GM23248 (cell line): ENCODE results near the gene VIM. TPM values are rescaled to one million over a fixed set of nuclear protein-coding genes. Genes with fewer than 3 reads are reported as not detected.
A peak's percentile ranks its signal among the peaks of the same experiment; 100 is the strongest.

Source experiments
- DNase-seq: peaks from one replicate; pipeline ENCODE4 v3.0.0-alpha.2; 2015
- H2AFZ ChIP-seq: fragments of 200-600 bp; sonication (generic); 2 replicates; pipeline ENCODE4 v1.6.1; 2016; ENCODE audit warnings: antibody characterized with exemption
- H3F3A ChIP-seq: fragments of 200-600 bp; sonication (generic); 2 replicates; pipeline ENCODE4 v1.6.1; 2016; ENCODE audit warnings: mild to moderate bottlenecking, antibody characterized with exemption, mixed run types; ENCODE audit not compliant: insufficient read depth
- H3K27ac ChIP-seq: fragments of 200-600 bp; sonication (generic); 2 replicates; pipeline ENCODE4 v1.5.1; 2016; ENCODE audit warnings: mild to moderate bottlenecking
- H3K27me3 ChIP-seq: fragments of 200-600 bp; sonication (generic); replicated peaks from 2 replicates; pipeline ENCODE4 v1.6.1; 2016; ENCODE audit warnings: mild to moderate bottlenecking; ENCODE audit not compliant: insufficient read depth
- H3K36me3 ChIP-seq: fragments of 200-600 bp; sonication (generic); 2 replicates; pipeline ENCODE4 v1.6.1; 2016; ENCODE audit warnings: low read depth, mild to moderate bottlenecking
- H3K4me1 ChIP-seq: fragments of 200-600 bp; sonication (generic); 2 replicates; pipeline ENCODE4 v1.6.1; 2016; ENCODE audit warnings: mild to moderate bottlenecking; ENCODE audit not compliant: insufficient read depth
- H3K4me2 ChIP-seq: fragments of 200-600 bp; sonication (generic); one replicate; pipeline ENCODE4 v1.6.1; 2016; ENCODE audit warnings: mild to moderate bottlenecking; ENCODE audit not compliant: unreplicated experiment
- H3K4me3 ChIP-seq: fragments of 200-600 bp; sonication (generic); 2 replicates; pipeline ENCODE4 v1.5.1; 2016; ENCODE audit warnings: mild to moderate bottlenecking
- H3K79me2 ChIP-seq: fragments of 200-600 bp; sonication (generic); 2 replicates; pipeline ENCODE4 v1.6.1; 2016; ENCODE audit warnings: mild to moderate bottlenecking; ENCODE audit not compliant: insufficient read depth
- H3K9ac ChIP-seq: fragments of 200-600 bp; sonication (generic); 2 replicates; pipeline ENCODE4 v1.6.1; 2016; ENCODE audit warnings: mild to moderate bottlenecking
- H3K9me2 ChIP-seq: fragments of 200-600 bp; sonication (generic); 2 replicates; pipeline ENCODE4 v1.6.1; 2016; ENCODE audit warnings: mixed run types, mild to moderate bottlenecking, moderate library complexity; ENCODE audit not compliant: insufficient read depth
- H3K9me3 ChIP-seq: fragments of 200-600 bp; sonication (generic); one replicate; pipeline ENCODE4 v1.6.1; 2017; ENCODE audit warnings: low read depth
- H4K20me1 ChIP-seq: fragments of 200-600 bp; sonication (generic); 2 replicates; pipeline ENCODE4 v1.6.0; 2016; ENCODE audit not compliant: insufficient read depth
- EZH2 ChIP-seq: fragments of 200-600 bp; sonication (generic); IDR thresholded peaks from 2 replicates; pipeline ENCODE4 v1.6.1; 2018; ENCODE audit warnings: antibody characterized with exemption, mild to moderate bottlenecking; ENCODE audit not compliant: insufficient read depth, poor library complexity, severe bottlenecking
- EZH2phosphoT487 ChIP-seq: fragments of 200-600 bp; sonication (generic); IDR thresholded peaks from 2 replicates; pipeline ENCODE4 v1.6.1; 2018; ENCODE audit warnings: antibody characterized with exemption, moderate library complexity, mild to moderate bottlenecking, low read depth; ENCODE audit not compliant: insufficient read depth
- WGBS, 2 experiments: methylation state at CpG; one replicate each; pipeline ENCODE4 v1.1.6; 2015 to 2017; ENCODE audit warnings: low lambda C conversion rate in 2 of 2, low coverage in 1 of 2; ENCODE audit errors: missing lambda C conversion rate in 2 of 2; 5-methylcytosine and 5-hydroxymethylcytosine counted together
- in situ Hi-C: fragments of 300-500 bp; cut with MboI; formaldehyde crosslinking; loops from 2 replicates; pipeline ENCODE4 v1.15.0; 2020
- polyA plus RNA-seq: library from polyadenylated mRNA; unstranded; fragments of >200 nt; fragmentation: Nextera tagmentation; extraction: Ambion mirVana; gene quantifications from 2 replicates; pipeline ENCODE4 v1.2.1, GENCODE V29; 2016
- total RNA-seq: library from RNA; depleted of rRNA; stranded (reverse); fragments of >200 nt; shearing (Covaris generic); gene quantifications from 2 replicates; pipeline ENCODE4 v1.2.3, GENCODE V29; 2014

The VIM gene
- total and polyA plus RNA-seq, 2 experiments from 2014 or later = 3,784 to 10,031 TPM

GRCh38 chr10:17273403-17273802, 45.4 kb downstream of the VIM start:
- Histone ChIP-seq H3K4me2 (no peak overlapping the region), H3K79me2 (no peaks in the 10 kb centered on the region), H2AFZ (no peak overlapping the region), H3K9ac (no peak overlapping the region), H4K20me1 (no peaks in the 10 kb centered on the region), H3K9me2 (no peaks in the 10 kb centered on the region), H3K4me1 (no peaks in the 10 kb centered on the region), H3K27ac (no peak overlapping the region), H3F3A (no peaks in the 10 kb centered on the region), H3K36me3 (no peaks in the 10 kb centered on the region), H3K4me3 (no peak overlapping the region), H3K27me3 (no peaks in the 10 kb centered on the region), H3K9me3 (peaks cover 2% of the 10 kb centered on the region)
- in situ Hi-C loops = loop anchor here (25.0 kb wide), 1 partner anchor 1386 kb away; no protein-coding TSS in a partner anchor
- peak; percentile 73 for DNase-seq
- no peak for TF ChIP-seq EZH2
- no peak for TF ChIP-seq EZH2phosphoT487
- 10 to 31% methylated on average over 2 of the region's 2 CpGs for WGBS, 2 experiments

- Histone ChIP-seq H3K36me3 (no peaks in the 10 kb centered on the region), H3K9me3 (peaks cover 2% of the 10 kb centered on the region), H3K79me2 (no peaks in the 10 kb centered on the region), H4K20me1 (no peaks in the 10 kb centered on the region), H3K27me3 (peaks cover 3% of the 10 kb centered on the region; the same call in 1 of the 2 replicates), H3K27ac (no peak overlapping the region), H3K4me1 (no peaks in the 10 kb centered on the region), H3K9ac (no peak overlapping the region), H3K9me2 (no peaks in the 10 kb centered on the region), H3K4me3 (no peak overlapping the region), H3F3A (no peaks in the 10 kb centered on the region), H3K4me2 (no peak overlapping the region), H2AFZ (no peak overlapping the region)
- TF ChIP-seq EZH2 (no peak), EZH2phosphoT487 (no peak)
- DNase-seq = no peak
- 66 to 75% methylated on average over 9 of the region's 9 CpGs for WGBS, 2 experiments
- in situ Hi-C loops = no loop called here
Observed at GRCh38 chr10:17276756-17277424, 48.8 kb downstream of the VIM start.

- Histone ChIP-seq H3K79me2 (no peaks in the 10 kb centered on the region), H3F3A (no peaks in the 10 kb centered on the region), H3K4me1 (no peaks in the 10 kb centered on the region), H3K27me3 (peaks cover 7% of the 10 kb centered on the region; the same call in 1 of the 2 replicates), H3K9me3 (peaks cover 2% of the 10 kb centered on the region), H3K4me2 (no peak overlapping the region), H3K36me3 (no peaks in the 10 kb centered on the region), H3K27ac (no peak overlapping the region), H3K4me3 (no peak overlapping the region), H4K20me1 (no peaks in the 10 kb centered on the region), H2AFZ (no peak overlapping the region), H3K9ac (no peak overlapping the region), H3K9me2 (no peaks in the 10 kb centered on the region)
- TF ChIP-seq EZH2phosphoT487 (no peak), EZH2 (no peak)
- 47 to 51% methylated on average over 4 of the region's 4 CpGs for WGBS, 2 experiments
- in situ Hi-C loops = no loop called here
- no peak for DNase-seq
Observed at GRCh38 chr10:17278607-17279240, 50.7 kb downstream of the VIM start.

- in situ Hi-C loops = no loop called here
- DNase-seq = no peak
Observed at GRCh38 chr10:17282311-17282710, 54.3 kb downstream of the VIM start.

More at GRCh38 chr10:17282311-17282710, 54.3 kb downstream of the VIM start:
- H3K9me3 ChIP-seq = no peaks in the 10 kb centered on the region
- no peaks in the 10 kb centered on the region for H3K36me3 ChIP-seq
- H3K4me1 ChIP-seq = no peaks in the 10 kb centered on the region
- no peaks in the 10 kb centered on the region for H3F3A ChIP-seq
- H3K4me2 ChIP-seq = no peak overlapping the region
- no peaks in the 10 kb centered on the region for H3K9me2 ChIP-seq
- no peak overlapping the region for H2AFZ ChIP-seq
- no peak for TF ChIP-seq EZH2phosphoT487
- no peak for TF ChIP-seq EZH2
- WGBS, 2 experiments = 64 to 66% methylated on average over 3 of the region's 3 CpGs
- H3K27me3 ChIP-seq = peaks cover 22% of the 10 kb centered on the region
- no peak overlapping the region for H3K27ac ChIP-seq
- H3K9ac ChIP-seq = no peak overlapping the region
- no peaks in the 10 kb centered on the region for H4K20me1 ChIP-seq
- no peaks in the 10 kb centered on the region for H3K79me2 ChIP-seq
- H3K4me3 ChIP-seq = no peak overlapping the region
